Measurements from ENCODE around the gene SELENON.

DNA sequence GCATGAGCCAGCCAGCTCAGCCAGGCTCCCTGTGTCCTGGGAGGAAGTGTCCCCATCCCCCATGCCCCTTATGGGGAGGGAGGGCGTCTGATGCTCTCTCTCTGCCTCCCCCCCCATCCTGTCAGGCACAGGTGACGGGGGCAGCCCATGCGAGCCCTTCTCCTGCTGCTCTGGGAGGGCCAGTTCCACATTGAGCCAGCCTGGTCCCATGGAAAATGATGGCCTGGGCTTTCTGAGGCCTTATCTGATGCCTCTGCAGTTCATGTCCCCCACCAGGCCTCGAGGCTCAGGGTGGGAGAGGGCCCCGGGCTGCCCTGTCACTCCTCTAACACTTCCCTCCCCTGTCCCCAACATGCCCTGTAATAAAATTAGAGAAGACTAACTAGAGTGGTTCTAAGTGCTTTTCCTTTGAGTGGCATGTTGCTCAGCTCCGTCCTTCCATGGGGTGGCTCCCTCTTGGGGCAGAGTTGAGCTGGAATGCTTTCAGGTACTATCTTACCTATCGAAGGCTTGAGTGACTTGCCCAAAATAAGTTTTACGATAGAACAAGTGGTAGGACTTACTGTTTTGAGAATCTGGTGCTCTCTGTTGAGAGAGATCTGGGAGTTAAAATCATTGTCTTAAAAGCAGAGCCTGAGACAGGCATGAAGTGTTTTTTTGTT is 18.0 kb downstream of the SELENON start:
- TF ChIP-seq, protein P1, sequence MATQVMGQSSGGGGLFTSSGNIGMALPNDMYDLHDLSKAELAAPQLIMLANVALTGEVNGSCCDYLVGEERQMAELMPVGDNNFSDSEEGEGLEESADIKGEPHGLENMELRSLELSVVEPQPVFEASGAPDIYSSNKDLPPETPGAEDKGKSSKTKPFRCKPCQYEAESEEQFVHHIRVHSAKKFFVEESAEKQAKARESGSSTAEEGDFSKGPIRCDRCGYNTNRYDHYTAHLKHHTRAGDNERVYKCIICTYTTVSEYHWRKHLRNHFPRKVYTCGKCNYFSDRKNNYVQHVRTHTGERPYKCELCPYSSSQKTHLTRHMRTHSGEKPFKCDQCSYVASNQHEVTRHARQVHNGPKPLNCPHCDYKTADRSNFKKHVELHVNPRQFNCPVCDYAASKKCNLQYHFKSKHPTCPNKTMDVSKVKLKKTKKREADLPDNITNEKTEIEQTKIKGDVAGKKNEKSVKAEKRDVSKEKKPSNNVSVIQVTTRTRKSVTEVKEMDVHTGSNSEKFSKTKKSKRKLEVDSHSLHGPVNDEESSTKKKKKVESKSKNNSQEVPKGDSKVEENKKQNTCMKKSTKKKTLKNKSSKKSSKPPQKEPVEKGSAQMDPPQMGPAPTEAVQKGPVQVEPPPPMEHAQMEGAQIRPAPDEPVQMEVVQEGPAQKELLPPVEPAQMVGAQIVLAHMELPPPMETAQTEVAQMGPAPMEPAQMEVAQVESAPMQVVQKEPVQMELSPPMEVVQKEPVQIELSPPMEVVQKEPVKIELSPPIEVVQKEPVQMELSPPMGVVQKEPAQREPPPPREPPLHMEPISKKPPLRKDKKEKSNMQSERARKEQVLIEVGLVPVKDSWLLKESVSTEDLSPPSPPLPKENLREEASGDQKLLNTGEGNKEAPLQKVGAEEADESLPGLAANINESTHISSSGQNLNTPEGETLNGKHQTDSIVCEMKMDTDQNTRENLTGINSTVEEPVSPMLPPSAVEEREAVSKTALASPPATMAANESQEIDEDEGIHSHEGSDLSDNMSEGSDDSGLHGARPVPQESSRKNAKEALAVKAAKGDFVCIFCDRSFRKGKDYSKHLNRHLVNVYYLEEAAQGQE (IDR thresholded peaks at IDR 0.05; ENCODE audit: insufficient replicate concordance, low read depth), result no peak
- TF ChIP-seq, protein P2, sequence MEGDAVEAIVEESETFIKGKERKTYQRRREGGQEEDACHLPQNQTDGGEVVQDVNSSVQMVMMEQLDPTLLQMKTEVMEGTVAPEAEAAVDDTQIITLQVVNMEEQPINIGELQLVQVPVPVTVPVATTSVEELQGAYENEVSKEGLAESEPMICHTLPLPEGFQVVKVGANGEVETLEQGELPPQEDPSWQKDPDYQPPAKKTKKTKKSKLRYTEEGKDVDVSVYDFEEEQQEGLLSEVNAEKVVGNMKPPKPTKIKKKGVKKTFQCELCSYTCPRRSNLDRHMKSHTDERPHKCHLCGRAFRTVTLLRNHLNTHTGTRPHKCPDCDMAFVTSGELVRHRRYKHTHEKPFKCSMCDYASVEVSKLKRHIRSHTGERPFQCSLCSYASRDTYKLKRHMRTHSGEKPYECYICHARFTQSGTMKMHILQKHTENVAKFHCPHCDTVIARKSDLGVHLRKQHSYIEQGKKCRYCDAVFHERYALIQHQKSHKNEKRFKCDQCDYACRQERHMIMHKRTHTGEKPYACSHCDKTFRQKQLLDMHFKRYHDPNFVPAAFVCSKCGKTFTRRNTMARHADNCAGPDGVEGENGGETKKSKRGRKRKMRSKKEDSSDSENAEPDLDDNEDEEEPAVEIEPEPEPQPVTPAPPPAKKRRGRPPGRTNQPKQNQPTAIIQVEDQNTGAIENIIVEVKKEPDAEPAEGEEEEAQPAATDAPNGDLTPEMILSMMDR (IDR thresholded peaks at IDR 0.05; ENCODE audit: insufficient read depth, low read length), result no peak
- TF ChIP-seq GABPA (IDR thresholded peaks at IDR 0.05; ENCODE audit: low read depth), result no peak
